Measurements from ENCODE around the gene NOL3.

Gene NOL3

GRCh38 chr16:67193536-67193935 is 23.2 kb downstream of the NOL3 start:
- Histone ChIP-seq H3K9me2 (replicated peaks; ENCODE audit: low read depth, low read length) (no peaks in the 10 kb centered on the region), H3K4me1 (ENCODE audit: insufficient read depth, low read length, poor library complexity, severe bottlenecking) (peaks cover 21% of the 10 kb centered on the region), H3K9me3 (ENCODE audit: insufficient read depth, low read depth, low read length) (no peaks in the 10 kb centered on the region), H3K27me3 (ENCODE audit: insufficient read depth, low read length, poor library complexity, severe bottlenecking) (no peaks in the 10 kb centered on the region), H4K20me1 (ENCODE audit: insufficient read depth, low read length, poor library complexity, severe bottlenecking) (peaks cover 32% of the 10 kb centered on the region), H3K36me3 (ENCODE audit: insufficient read depth, low read length) (peaks cover 33% of the 10 kb centered on the region; the same call in 1 of the 2 replicates), H2AFZ (ENCODE audit: low read length) (no peak overlapping the region), H3K4me2 (ENCODE audit: low read depth, low read length, poor library complexity, severe bottlenecking) (peak overlapping the region; percentile 97), H3K9ac (ENCODE audit: low read depth, low read length, poor library complexity, severe bottlenecking) (peak overlapping the region; percentile 94), H3K4me3 (ENCODE audit: low read length, poor library complexity, severe bottlenecking) (peak overlapping the region; percentile 98), H3K79me2 (ENCODE audit: insufficient read depth, low read length) (peaks cover 50% of the 10 kb centered on the region), H3F3A (ENCODE audit: low read depth) (no peaks in the 10 kb centered on the region)
- TF ChIP-seq CTCF (conservative IDR thresholded peaks at IDR 0.05; ENCODE audit: low read length) (no peak), EZH2phosphoT487 (IDR thresholded peaks at IDR 0.05; ENCODE audit: borderline replicate concordance) (no peak)

GRCh38 chr16:67194260-67194659 is 23.9 kb downstream of the NOL3 start:
- TF ChIP-seq EZH2phosphoT487 (IDR thresholded peaks at IDR 0.05; ENCODE audit: borderline replicate concordance) (no peak), CTCF (conservative IDR thresholded peaks at IDR 0.05; ENCODE audit: low read length) (no peak)
- H3K4me1 ChIP-seq (ENCODE audit: insufficient read depth, low read length, poor library complexity, severe bottlenecking) = peaks cover 21% of the 10 kb centered on the region
- H3F3A ChIP-seq (ENCODE audit: low read depth) = no peaks in the 10 kb centered on the region
- H3K27me3 ChIP-seq (ENCODE audit: insufficient read depth, low read length, poor library complexity, severe bottlenecking) = no peaks in the 10 kb centered on the region
- peak overlapping the region; percentile 94 for H3K9ac ChIP-seq (ENCODE audit: low read depth, low read length, poor library complexity, severe bottlenecking)
- H3K79me2 ChIP-seq (ENCODE audit: insufficient read depth, low read length) = peaks cover 50% of the 10 kb centered on the region
- H3K4me3 ChIP-seq (ENCODE audit: low read length, poor library complexity, severe bottlenecking) = peak overlapping the region; percentile 98
- no peak overlapping the region for H2AFZ ChIP-seq (ENCODE audit: low read length)
- H3K4me2 ChIP-seq (ENCODE audit: low read depth, low read length, poor library complexity, severe bottlenecking) = peak overlapping the region; percentile 97
- no peaks in the 10 kb centered on the region for H3K9me2 ChIP-seq (replicated peaks; ENCODE audit: low read depth, low read length)
- H4K20me1 ChIP-seq (ENCODE audit: insufficient read depth, low read length, poor library complexity, severe bottlenecking) = peaks cover 32% of the 10 kb centered on the region
- H3K36me3 ChIP-seq (ENCODE audit: insufficient read depth, low read length) = peaks cover 33% of the 10 kb centered on the region; the same call in 1 of the 2 replicates
- H3K9me3 ChIP-seq (ENCODE audit: insufficient read depth, low read depth, low read length) = no peaks in the 10 kb centered on the region

- no peak overlapping the region for H3K4me3 ChIP-seq (ENCODE audit: low read length, poor library complexity, severe bottlenecking)
- no peak overlapping the region for H3K9ac ChIP-seq (ENCODE audit: low read depth, low read length, poor library complexity, severe bottlenecking)
- no peaks in the 10 kb centered on the region for H3K27me3 ChIP-seq (ENCODE audit: insufficient read depth, low read length, poor library complexity, severe bottlenecking)
- no peaks in the 10 kb centered on the region for H3K9me3 ChIP-seq (ENCODE audit: insufficient read depth, low read depth, low read length)
- no peak overlapping the region for H3K4me2 ChIP-seq (ENCODE audit: low read depth, low read length, poor library complexity, severe bottlenecking)
- no peak for TF ChIP-seq EZH2phosphoT487 (IDR thresholded peaks at IDR 0.05; ENCODE audit: borderline replicate concordance)
- no peak for TF ChIP-seq CTCF (conservative IDR thresholded peaks at IDR 0.05; ENCODE audit: low read length)
- H2AFZ ChIP-seq (ENCODE audit: low read length) = no peak overlapping the region
- peaks cover 50% of the 10 kb centered on the region for H3K79me2 ChIP-seq (ENCODE audit: insufficient read depth, low read length)
- peaks cover 21% of the 10 kb centered on the region for H3K4me1 ChIP-seq (ENCODE audit: insufficient read depth, low read length, poor library complexity, severe bottlenecking)
- no peaks in the 10 kb centered on the region for H3K9me2 ChIP-seq (replicated peaks; ENCODE audit: low read depth, low read length)
- H3F3A ChIP-seq (ENCODE audit: low read depth) = no peaks in the 10 kb centered on the region
- peaks cover 32% of the 10 kb centered on the region for H4K20me1 ChIP-seq (ENCODE audit: insufficient read depth, low read length, poor library complexity, severe bottlenecking)
- H3K36me3 ChIP-seq (ENCODE audit: insufficient read depth, low read length) = peaks cover 44% of the 10 kb centered on the region; the same call in 1 of the 2 replicates
These were observed 25.3 kb downstream of the NOL3 start for GRCh38 chr16:67195676-67196075.
